Fibroblast of skin of scalp (primary cell): ENCODE results near the gene NSD1.
"Not testable (repeated sequence)": the region's sequence is repeated elsewhere in the genome, so short reads cannot be mapped to it uniquely, and the experiment has no call there.

Experiments used
- DNase-seq: peaks from one replicate; pipeline ENCODE4 v3.0.0-alpha.2; 2013

The NSD1 gene

DNA sequence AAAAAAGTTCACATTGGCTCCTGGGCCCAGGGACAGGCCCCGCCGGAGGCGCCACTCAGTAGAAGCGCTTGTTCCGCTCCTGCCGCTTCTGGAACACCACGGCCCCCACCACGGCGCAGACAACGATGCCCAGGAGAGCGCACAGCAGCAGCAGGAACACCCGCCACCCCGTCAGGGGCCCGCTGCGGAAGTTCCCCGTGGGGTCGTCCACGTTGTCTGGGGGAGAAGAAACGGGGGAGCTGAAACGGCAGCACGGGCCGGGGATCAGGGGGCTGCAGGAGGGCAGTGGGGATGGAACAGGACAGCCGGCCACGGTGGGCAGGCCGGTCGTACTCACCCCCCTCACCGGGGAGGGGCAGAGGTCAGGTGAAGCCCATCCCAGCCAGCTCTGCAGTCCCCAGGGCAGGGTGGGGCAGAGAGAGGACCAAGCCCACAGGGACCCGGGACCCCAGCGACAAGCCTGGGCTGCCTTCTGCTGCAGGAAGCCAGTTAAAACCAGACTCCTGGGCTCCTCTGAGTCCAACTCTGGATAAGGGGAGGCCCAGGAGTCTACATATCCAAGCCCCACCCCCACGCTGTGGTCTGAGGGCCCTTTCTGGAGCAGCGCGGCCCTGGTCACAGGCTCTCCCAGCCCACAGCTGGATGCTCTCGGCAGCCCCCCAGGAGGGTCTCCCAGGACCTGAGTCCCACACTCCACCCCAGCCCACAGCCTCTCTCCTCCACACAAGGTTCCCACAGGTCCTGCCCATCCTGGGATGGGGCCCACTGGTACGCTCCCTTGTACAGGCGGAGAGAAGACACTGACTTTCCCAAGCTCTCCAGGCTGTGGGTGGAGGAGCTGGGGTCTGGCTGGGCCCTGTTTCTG lies 198.7 kb downstream of the NSD1 start:
- DNase-seq = no peak

DNA sequence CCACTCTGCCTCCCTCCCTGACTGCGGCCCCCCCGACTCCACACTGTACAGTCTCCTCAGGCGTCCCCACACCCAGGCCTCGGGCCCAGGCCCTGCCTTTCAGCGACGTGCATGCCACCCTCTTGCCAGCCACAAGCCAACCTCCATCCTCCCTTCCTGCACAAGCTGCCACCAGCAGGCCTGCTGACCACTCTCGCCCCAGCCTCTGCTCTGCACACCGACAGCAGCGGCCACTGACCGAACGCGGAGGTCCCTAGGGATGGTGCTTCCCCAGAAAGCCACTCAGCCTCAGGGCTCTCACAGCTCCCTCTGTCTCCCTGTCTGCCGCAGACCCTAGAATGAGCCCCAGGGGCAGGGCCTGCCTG lies 199.3 kb downstream of the NSD1 start:
- no peak for DNase-seq

DNA sequence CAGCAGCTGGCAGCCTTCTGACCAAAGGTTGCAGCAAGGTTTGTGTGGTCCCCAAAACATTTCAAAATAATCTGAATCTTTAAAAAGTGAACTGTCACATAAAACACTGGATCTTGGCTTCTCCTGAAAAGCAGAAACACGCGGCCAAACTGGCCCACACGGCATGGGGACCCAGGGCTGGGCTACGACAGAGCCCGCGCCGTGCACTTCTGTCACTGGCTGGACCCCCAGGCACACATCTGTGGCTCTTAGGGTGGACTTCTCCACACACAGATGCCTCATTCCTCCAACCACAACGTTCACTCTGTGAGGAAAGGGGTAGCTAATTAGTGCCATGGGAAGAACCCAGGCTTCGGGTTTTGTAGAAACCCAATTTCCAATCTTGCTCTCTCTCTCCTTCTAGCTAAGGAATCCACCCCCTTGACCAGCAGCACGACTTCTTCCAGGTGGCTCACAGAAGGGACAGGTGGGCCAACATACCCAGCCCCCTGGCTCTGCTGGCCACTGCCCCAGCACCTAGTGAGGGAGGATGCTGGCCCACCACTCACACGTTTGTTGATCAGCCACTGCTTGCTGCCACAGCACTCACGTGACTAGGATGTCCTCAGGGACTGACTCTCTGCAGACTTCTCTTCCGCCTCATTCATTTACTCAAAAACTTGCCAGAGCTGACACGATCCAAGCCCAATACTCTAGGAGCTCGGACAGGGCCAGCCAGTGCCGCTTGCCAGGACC lies 200.0 kb downstream of the NSD1 start:
- DNase-seq = no peak

DNA sequence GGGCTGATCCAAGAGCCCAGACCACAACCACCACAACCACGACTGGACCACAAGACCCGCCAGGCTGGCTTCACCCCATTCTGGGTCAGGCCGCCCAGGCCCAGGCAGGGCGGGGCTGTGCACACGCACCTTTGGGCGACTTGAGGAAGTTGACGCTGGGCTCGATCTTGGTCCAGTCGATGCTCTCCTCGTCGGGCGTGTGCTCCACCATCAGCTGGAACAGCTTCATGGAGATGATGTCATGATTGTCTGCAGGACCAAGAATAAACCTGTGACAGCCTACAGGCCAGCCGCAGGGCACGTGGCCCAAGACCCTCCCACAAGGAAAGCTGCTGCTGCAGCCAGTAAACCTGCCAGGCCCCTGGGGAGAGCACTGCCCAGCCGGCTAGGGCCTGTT lies 200.6 kb downstream of the NSD1 start:
- DNase-seq = no peak

DNA sequence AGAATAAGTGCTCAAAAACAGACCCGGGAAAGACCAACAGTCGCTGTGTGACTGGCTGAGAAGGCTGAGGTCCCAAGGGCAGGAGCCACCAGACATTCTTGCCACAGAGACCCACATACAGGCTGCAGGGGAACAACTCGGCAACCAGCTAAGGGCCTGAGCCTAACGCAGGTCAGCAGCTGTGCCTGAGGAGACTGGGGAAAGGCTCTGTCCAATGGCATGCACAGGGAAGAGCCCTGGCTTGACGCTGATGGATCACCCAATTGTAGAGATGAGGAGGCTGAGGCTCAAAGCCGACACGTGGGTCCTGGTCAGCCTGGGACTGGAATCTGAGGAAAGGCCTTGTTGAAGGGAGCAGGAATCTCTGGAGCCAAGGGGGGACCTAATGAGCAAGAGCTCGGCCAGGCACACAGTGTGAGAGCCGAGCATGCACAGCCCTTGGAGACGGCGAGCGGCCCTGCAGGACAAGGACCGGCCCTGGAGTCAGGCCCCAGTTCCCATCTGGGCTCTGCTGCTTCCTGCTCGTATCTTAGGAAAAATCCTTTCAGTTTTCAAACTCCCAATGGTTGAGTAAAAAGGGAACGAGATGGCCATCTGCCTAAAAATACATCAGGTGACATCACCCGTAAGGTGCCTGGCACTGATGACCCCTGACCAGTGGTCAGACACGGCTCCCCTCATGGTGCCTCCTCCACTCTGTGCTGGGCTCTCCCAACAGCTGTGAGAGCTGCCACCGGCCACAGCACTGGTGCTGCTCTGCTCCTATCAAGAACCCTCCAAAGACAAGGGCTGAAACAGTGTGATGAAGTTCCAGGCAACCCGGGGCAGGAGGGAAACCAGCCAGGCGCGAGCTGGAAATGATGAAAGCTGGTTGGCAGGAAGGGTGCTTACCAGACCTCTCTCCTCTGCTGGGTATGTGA lies 201.5 kb downstream of the NSD1 start:
- DNase-seq = no peak

DNA sequence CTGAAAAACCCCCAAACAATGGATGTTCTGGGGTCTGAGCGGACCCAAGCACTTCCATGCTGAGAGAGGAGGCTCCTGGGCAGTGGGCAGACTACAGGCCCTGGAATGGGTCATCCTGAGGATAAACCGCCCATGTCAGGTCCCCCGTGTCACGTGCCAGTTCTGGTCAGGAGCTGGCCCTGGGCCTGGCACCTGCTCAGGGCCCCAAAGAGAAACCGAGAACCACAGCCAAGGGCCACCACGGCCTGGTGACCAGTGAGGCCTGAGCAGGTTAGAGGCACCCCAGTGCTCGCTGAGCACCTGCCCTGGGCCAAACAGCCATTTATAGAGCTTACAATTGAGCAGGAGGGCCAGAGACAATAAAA lies 202.1 kb downstream of the NSD1 start:
- DNase-seq = no peak

DNA sequence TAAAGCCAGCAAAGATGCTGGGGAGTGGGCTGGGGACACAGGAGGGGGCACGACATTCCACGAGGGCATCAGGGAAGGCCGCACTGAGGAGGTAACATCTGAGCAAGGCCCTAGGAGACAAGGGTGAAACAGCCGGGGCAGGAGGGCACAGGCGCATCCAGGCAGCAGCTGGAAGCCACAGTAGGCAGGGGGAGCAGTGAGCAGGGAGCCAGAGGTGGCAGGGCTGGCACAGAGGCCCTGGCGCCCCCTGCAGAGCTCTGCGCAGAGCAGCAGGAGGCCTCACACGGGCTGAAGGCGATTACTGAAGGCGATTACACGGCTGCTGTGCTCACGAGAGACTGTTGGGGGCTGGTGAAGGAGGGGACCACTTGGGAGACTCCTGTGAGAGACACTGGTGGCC lies 202.5 kb downstream of the NSD1 start:
- DNase-seq = no peak

DNA sequence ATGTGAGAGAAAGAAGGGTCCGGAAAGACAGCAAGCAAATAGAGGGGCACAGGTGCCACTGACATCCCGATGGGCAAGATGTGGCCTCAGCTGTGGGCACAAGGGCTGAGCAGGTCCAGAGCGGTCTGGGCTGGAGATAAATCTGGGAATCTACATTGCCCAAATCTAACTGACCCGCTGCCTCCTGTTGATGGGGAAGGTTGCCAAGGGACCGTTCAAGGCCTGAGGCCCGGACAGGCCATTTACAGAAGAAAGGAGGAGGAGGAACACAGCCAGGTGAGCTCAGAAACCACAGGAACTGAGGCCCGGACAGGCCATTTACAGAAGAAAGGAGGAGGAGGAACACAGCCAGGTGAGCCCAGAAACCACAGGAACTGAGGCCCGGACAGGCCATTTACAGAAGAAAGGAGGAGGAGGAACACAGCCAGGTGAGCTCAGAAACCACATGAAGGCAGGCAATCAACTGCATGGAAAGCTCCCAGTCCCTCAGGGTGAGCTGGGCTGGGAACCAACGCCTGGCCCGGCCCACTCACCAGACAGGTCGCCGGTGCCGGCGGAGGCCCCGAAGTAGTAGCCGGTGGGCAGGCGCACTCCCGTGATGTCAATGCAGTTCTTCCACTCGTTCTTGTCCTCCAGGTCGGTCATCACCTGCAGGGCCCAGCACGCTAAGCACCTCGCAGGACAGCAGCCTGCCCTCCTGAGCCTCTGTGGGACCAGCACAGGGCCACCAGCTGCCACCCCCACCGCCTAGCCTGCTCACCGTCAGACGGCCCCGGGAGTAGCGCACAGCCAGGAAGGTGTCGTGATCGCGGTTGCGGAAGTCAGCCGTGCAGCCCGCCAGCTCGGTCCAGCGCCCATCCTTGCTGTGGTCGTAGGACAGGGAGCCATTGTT lies 203.3 kb downstream of the NSD1 start:
- no peak for DNase-seq

DNA sequence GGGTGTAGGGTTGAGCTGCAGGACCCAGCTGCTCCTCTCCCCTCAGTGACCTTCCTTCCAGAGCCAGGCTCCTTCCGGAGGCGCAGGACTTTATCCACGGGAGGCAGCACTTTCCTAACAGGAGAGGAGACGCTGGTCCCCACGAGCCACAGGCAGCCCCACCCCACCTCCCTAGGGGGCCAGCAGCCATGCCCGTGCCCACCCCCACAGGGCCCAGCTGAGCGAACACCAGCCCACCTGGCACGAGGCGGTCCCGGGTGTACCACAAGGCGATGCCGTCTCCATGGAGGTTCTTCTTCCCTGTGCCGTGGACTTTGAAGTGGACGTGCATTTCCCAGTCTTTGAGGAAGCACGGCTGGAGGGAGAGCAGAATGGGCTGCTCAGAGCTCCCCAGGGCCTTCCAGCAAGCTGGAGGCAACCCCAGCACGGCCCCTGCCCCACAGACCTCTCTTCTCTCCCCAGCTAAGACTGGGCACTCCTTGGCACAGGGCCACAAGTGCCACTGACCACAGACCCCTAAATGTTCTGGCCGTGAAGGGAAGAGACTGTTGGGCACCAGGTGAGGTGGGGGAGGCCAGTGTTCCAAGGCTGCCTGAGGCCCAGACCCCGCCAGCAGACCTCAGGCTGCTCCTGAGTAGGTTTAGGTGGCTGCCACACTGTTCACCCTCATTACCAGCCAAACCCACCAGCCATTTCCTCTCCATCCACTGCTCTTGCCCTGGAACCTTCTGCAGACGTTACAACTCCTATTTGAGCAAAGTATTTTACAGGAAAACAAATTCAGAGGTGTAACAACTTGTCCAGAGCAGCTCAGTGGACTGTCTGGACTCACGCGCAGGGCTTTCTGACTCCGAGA lies 204.9 kb downstream of the NSD1 start:
- no peak for DNase-seq

DNA sequence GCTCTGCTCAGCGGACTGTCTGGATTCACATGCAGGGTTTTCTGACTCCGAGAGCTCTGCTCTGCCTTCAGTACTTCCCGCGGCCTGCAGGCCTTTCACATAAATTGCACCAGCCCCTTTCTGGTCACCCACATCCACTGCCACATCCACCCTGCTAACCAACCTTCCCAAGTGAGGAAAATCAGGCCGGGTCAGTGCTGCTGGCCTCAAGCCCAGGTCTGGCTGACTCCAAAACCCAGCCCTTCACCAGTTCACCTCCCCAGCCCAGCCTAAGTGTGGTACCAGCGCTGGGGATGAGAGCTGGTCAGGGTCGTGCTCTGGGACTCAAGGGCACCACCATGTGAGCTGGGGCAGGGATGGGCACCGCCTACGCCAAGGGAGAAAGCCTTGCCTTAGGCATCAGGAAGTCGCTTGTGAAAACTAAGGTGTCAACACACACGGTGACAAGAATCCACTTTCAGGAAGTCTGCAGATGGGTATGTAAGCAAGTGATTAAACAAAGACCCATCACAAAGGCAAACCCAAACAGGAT lies 205.6 kb downstream of the NSD1 start:
- no peak for DNase-seq

DNA sequence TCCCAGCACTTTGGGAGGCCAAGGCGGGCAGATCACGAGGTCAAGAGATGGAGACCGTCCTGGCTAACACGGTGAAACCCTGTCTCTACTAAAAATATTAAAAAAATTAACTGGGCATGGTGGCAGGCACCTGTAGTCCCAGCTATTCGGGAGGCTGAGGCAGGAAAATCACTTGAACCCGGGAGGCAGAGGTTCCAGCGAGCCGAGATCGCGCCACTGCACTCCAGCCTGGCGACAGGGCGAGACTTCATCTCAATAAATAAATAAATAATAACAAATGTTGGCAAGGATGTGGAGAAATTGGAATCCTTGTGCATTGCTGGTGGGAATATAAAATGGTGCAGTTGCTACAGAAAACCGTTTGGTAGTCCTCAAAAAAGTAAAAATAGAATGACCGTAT lies 209.4 kb downstream of the NSD1 start:
- DNase-seq = not testable (repeated sequence)

DNA sequence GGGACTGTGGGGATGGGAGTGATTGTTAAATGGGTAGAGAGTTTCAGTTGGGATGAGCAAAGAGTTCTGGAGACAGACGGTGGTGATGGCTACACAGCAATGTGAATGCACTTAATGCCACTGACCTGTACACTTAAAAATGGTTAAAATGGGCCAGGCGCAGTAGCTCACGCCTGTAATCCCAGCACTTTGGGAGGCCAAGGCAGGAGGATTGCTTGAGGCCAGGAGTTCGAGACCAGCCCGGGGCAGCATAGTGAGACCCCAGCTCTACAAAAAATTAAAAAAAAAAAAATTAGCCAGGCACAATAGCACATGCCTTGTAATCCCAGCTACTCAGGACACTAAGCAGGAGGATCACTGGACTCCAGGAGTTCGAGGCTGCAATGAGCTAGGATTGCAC lies 210.2 kb downstream of the NSD1 start:
- DNase-seq = no peak

DNA sequence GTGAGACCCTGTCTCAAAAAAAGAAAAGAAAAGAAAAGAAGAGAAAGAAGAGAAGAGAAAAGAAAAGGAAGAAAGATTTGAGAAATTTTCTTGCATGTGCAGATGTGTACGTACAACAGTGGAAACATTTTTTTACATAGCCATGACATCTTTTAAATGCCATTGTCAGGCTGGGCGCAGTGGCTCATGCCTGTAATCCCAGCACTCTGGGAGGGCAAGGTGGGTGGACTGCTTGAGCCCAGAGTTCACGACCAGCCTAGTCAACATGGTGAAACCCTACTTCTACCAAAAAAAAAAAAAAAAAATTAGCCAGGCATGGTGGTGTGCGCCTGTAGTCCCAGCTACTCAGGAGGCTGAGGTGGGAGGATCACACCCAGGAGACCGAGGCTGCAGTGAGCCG lies 211.3 kb downstream of the NSD1 start:
- no peak for DNase-seq

DNA sequence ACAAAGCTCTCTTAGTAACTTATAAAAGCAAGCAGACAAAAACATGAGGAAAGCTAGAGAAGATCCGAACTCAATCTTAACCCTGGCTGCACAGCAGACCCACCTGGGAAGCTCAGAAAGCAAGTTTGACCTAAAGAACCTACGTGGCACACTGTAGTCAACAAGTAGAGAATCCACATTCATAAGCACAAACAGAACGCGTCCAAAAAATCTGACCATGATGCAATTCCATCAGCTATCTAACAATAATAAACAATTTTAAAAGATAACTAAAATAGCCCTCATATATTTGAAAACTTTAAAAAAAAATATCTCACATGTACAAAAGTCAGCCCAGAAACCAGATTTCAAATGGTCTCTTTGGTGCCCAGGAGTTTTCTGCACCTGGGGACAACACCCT lies 213.2 kb downstream of the NSD1 start:
- no peak for DNase-seq

DNA sequence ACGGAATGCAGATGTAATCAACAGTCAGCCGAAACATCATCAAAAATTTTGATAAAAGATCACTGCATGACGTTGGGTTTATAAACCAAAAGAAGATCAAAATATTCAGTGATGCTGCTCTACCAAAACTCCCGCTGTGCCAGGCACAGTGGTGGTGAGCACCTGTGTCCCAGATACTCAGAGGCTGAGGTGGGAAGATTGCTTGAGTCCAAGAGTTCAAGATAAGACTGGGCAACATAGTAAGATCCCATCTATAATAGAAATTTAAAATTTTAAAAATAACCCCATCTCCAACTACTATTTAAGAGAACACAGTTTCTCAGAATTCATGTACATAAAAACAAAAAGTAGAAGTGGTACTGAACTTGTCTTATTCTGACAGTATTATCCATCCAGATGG lies 214.1 kb downstream of the NSD1 start:
- no peak for DNase-seq

DNA sequence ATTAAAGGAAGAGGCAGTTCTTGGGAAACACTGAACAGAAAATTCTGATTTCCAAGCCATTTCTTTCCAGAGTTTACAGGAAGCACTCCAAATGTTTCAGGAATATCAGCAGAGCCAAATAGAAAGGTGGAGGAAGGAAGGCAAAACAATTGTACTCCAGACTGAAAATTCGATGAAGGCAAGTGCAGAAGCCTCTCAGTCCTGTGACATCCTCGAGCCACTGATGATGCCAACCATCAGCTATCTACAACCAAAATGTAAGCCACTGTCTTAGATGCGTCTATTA lies 215.7 kb downstream of the NSD1 start:
- no peak for DNase-seq

DNA sequence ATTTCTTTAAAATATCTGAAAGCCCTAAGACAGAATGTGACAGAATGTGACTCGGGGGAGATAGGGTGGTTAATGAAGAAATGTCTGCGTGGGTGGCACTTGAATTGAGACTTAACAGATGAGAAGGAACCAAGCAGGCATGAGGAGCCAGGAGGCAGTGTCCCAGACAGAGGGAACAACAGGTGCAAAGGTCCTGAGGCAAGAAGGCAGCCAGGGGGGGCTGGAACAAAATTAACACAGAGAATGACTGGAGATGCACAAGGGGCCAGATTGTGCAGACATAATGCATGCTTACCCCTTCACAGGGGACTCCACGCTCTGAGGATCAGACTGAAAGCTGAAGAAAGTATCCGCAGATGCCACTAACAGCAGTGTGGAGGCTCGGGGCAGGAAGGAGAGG lies 216.2 kb downstream of the NSD1 start:
- no peak for DNase-seq
